Measurements from ENCODE around the gene GLA.

GLA gene

GRCh38 chrX:101407748-101408531 lies at the start of gene GLA, which contains the start of gene HNRNPH2:
Gene GLA (minus strand): TSS chrX:101407925. CDS start chrX:101407903, 22 bp downstream.
Gene HNRNPH2 (plus strand): TSS chrX:101408222. CDS start chrX:101411989, 3,767 bp downstream.
- peak; percentile 97 for DNase-seq

- peak; percentile 11 for DNase-seq
These were observed 44.3 kb upstream of the GLA start for GRCh38 chrX:101452056-101452455.

GRCh38 chrX:101450961-101451360 lies 43.2 kb upstream of the GLA start:
- no peak for DNase-seq

- DNase-seq: peak; percentile 29
These were observed 42.4 kb upstream of the GLA start for GRCh38 chrX:101450085-101450484.

DNA sequence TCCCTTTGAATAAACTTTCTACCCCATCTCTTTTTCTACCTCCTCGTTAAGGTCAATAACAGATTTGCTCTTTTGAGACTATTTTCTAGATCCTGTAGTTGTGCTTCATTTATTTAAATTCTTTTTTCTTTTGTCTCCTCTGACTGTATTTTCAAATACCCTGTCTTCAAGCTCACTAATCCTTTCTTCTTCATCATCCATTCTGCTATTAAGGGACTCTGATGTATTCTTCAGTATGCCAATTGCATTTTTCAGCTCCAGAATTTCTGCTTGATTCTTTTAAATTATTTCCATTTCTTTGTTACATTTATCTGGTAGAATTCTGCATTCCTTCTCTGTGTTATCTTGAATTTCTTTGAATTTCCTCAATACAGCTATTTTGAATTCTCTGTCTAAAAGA lies 41.6 kb upstream of the GLA start:
- DNase-seq: no peak

GRCh38 chrX:101442085-101442484 lies 34.4 kb upstream of the GLA start:
- DNase-seq: no peak

DNA sequence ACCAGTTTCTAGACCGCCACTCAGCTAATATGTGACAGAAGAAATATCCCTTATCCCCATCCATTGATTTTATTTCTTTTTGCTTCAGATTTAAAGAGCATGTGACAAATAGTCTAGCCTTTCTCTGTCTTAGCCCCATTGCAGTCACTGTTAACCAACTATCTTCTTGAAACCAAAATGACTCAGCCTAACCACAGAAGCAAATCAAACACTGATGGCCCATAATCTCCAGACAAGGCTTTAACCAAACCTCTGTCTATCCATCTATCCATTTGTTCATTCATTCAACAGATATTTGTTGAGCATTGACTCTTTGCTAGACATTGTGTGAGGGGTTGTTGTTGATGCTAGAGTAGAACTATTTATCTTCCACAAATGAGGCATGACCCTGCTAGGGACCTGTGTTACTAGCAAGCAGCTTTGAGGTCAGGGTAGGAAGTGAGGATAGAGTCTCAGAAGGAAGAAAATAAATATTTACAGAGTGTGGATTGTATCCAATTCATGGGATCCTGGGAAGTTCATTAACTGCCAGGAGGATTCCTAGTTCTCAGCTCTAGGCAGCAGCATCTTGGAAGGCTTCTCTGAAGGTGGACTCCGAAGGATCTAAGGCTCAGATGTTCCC lies 22.8 kb upstream of the GLA start:
- DNase-seq: peak; percentile 52

DNA sequence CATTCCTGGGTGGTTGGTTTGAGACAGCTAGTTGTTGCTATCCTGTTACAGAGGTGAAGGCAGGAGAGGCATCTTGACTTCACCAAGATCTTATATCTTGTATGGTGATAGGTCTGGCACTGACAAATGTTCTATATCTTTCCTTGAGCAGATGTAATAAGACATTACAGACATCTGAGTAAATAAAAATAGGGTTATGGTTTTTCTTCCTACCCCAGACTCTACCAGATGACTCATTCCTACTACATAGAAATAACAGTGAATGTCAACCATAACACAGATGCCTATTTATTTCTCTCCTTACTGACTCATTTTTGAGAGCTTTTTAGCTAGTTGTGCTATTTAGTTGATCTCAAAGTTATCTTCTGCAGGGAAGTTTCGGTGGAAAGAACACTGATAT lies 22.2 kb upstream of the GLA start:
- DNase-seq: no peak

DNA sequence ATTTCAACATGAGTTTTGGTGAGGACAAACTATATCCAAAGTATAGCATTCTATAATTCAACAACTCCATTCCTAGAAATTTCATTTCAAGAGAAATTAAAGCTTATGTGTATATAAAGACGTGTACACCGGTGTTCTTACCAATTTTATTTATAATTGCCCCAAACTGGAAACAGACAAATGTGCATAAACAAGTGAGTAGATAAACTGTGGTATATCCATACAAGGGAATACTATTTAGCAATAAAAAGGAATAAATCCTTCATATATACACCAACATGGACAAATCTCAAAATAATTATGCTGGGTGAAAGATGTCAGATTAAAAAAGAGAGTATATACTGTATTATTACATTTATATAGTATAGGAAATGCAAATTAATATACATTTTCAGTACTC lies 20.2 kb upstream of the GLA start:
- DNase-seq: no peak

GRCh38 chrX:101419489-101419888 lies 11.8 kb upstream of the GLA start:
- no peak for DNase-seq

DNA sequence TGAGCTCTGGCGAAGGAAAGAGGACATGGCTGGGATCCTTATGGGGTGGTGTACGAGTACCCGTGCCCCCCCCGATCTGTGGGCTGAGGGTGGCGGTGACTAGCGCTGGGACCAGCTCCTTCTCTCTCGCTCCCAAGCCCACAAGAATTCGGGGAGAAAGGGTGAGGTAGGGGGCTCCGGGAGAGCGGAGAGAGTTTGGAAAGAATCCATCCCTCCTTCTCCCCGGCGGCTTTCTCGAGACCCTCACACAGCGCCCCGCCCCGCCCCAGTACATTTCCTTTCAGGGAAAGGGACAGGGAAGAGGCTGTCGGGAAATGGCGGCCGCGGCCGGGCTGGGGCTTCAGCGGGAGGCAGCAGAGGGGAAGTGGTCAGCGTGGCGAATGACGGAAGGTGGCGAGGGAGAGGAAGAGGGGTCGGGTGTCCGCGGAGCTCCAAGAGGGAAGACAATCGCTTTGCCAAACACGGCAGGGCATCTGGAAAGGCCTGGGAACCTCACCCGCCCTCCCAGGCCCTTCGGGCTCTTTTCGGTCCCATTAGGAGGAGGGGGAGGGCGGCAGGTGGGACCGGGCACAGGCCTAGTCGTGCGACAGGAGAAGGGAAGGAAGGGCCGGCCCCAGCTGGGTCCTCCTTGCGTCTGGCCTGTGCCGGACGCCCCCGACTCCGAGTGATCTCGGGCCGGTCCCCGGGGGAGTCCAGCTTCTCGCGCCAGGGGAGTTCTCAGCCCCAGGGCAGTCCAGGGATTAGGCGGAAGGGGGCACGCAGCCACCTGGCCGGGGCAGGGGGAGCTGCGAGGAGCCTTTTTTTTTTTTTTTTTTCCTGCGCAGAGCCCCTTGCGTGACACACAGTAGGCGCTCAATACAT lies 10.5 kb upstream of the GLA start:
- peak; percentile 35 for DNase-seq

DNA sequence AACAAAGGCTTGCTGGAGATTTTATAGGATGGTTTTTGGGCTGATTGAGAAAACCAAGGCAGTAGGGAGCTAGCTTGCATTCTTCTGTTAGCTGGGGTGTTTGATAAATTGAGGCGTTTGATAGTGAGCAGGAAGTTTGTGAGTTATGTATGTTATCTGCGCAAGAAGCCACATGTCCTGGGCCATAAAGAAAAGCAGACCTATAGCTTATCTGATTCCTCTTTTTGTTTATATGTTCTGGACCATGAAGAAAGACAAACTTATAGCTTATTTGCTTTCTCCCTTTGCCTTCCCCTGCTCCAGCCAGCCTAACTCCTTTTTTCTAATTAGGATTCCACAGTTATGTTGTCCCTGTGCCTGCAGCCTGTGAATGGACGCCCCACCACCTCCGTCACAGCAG lies 9.5 kb upstream of the GLA start:
- DNase-seq: peak; percentile 40

DNA sequence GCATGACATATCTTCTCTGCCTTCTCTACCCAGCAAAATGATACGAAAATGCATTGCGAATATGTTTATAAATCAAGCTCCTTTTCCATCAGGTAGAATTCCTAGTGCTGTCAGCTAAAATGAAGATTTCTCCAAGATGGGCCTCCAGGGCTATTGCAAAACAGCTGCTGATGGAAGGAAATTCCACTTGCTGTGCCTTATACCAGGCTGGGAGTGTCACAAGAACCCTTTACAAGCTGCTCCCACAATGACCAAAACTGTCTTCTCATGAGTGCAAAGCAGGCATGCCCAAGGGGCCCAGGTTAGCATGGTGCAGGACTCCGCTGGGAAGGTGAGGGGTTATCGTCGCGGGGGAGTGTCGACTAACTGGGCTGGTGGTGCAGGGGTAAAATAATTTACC lies 9.0 kb upstream of the GLA start:
- no peak for DNase-seq

GRCh38 chrX:101415180-101416145 lies 7.7 kb upstream of the GLA start:
- peak; percentile 79 for DNase-seq

GRCh38 chrX:101411984-101412383 lies 4.3 kb upstream of the GLA start:
- no peak for DNase-seq

GRCh38 chrX:101410461-101410860 lies 2.7 kb upstream of the GLA start:
- no peak for DNase-seq

DNA sequence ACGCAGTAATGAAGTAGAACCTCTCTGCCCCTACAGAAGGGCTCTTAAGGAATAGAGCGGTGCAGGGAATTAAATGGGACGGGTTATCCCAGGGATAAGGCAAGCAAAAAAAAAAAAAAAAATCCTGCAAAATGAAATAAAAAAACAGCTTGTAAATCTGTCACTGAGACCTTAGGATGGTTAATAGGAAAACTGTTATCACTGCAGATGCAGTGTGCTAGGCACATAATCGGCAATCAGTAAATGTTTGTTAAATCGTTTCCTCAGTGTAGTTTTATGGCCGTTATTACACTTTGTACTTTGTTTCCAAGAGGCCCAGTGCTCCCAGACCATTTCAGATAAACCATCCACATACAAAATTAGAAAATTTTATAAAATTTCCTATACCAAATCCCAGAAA lies 1.3 kb upstream of the GLA start:
- DNase-seq: no peak

GRCh38 chrX:101408532-101408841 lies 762 bp upstream of the GLA start:
- no peak for DNase-seq

DNA sequence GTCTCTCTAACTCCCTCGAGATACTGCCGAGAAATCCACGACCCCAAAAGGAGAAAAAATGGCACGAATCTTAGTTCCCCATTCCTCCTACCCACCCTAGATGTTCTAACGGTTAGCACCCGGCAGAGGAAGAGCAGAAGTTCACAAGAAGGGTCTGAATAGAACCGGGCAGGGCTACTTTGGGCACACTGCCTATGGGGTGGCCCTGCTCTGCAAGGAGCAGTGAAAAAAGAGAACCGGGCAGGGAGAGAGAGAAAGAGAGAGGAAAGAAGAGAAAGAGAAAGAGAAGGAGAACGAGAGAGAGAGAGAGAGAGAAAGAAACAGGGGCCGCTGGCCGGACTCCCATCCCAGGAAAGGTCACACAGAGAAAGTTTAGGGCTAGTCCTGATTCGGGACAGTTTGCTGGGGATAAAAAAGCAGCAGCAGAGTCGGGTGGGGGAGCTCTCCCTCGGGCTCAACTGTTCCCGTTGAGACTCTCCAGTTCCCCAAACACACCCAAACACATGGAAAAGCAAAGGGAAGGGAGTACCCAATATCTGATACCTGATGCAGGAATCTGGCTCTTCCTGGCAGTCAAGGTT lies 468 bp downstream of the GLA start:
- DNase-seq: no peak

DNA sequence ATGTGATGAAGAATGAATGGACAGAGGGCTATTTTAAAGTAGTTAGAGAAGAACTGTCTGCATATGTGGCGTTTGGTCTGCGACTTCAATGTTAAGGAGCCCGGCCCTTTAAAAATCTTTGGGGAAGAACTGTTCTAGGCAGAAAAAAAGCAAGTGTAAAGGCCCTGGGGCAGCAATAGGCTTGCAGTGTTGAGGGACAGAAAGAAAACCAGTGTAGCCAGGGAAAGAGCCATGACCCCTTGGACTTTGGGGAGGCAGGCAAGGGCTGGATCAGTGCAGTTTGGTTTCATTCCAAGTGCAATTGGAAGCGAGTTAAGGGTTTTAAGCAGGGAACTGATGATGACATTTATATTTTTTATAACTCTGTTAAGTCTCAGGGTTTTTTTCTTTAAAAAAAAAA lies 7.9 kb downstream of the GLA start:
- no peak for DNase-seq

DNA sequence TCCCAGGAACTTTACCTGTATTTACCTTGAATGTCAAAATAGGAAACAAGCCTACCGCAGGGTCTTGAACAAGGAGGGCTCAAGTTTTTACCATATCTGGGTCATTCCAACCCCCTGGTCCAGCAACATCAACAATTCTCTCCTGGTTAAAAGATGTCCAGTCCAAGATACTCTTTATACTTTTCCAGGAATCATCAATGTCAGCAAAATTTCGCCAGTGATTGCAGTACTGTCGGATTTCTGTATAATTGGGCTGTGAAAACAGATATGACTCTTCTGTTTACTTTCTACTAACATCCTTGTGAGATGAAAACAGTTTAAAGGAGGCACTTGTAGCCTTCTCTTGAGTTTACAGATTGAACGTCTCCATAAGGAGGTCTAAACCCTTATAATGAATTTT lies 9.0 kb downstream of the GLA start:
- no peak for DNase-seq

GRCh38 chrX:101397779-101398178 lies 9.9 kb downstream of the GLA start:
- no peak for DNase-seq
